DMS79 treated with DMSO at 0.1 percent for 48 hours (cell line): ENCODE results near the gene FDX1.

Source experiments
- DNase-seq: peaks from one replicate; lab custom pipeline; 2025; lab: John Stamatoyannopoulos, UW

FDX1 gene

DNA sequence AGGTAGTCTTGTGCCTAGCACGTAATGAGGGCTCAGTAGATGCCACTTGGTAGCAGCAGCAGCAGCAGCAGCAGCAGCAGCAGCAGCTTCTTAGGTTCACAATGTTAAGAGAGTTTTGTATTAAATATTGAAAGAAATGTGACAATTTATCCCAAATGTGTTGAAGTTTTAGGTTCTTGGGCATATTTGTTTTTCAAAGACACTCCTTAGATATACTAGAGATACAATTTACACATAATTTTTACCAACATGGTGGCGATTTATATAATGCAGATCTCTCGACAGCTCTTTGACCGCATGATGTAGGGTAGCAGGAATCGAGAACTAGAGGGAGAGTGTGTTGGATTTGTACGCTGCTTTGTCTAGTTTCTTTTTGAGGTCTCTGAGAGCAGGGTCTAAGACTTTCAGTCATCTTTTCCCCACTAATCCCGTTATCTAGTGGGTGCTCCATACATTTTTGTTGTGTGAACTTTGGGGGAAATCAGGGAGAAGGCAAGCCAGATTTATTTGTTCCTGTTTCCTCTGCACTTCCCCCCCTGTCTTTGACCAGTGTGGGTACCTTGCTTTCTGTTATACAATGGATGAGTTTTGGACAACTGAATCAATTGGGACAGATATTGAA lies 1.4 kb downstream of the FDX1 start:
- peak; percentile 84 for DNase-seq

DNA sequence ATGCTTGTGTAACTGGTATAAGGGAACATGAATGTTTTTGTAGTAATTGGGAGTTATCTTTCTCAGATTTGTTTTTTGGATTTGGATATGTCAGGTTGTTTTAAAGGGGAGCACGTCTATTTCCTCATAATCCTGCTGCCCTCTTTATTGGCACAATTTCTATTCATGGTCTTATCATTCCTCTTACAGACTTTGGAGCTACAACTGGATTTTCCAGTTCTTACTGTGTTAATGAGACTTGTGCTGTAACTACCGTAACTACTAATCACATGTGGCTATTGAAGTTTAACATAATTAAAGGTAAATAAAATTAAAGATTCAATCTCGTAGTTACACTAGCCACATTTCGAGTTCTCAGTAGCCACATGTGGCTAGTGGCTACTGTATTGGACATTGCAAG lies 1.9 kb downstream of the FDX1 start:
- peak; percentile 58 for DNase-seq

DNA sequence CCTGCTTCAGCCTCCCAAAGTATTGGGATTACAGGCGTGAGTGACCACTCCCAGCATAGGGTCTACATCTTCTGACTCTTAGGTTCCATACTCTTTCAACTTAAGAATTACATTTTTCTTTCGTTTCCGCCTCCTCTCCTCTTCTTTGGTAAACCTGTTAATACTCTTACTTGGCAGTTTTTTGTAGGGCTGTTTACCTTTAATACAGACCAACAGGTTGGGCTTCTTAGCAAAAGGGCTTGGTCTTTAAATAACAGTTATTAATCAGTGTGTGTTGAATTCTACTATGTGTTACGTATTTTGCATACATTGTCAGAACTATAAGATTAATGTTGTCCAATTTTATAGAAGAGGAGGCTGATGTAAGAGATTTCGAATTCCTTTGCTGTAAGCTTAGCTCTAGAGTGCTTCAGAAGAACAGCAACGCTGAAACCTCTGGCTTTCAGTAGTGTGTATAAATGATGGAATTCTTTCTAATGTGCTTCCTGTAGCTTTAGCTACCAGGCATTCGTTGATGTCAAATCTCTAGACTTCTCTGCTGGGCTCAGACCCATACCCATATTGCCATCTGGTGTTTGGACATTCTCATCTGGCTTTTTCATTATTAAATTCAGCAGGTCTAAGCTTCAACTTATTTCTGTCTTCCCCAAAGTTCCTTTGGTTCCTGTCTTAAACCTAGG lies 3.1 kb downstream of the FDX1 start:
- no peak for DNase-seq

DNA sequence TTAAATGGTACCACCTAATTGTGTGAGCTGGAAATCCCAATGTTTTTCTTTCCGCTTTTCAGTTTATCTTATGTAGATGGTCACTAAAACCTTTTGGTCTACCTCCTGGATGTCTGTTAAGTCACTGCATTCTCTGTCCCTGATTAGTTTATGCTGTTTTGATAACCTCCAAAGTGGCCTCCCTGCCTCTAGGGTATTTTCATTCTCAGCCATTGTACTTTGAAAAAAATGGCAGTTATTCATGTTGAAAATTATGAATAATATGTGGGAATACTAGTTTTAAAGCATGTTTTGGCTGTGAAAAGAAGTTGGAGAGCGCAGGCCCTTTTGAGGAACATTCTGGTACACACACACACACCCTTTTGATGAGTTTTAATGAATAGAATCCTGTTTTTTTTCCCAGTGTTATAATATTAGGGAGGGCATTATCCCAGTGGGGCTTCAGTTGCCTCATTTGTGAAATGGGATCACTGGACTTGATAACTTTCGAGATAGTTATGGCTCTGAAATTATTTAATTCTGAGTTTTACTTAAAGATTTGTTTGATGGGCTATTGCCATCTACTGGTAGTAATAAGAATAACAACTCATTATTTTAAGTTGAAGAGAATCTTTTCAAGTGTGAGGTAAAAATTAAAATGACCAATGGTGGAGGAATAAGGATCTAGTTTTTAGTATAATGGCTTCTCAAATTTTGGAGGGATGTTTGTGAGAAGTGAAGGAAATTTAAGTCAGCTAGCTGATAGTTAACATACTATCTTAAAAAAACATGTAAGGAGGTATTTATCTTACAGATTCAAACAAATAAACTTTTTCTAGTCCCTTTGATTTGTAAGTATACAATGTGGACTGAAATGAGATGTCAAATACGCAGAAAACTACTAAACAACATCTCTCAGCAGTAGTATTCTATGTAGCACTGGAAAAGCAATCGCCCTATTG lies 3.9 kb downstream of the FDX1 start:
- peak; percentile 50 for DNase-seq

DNA sequence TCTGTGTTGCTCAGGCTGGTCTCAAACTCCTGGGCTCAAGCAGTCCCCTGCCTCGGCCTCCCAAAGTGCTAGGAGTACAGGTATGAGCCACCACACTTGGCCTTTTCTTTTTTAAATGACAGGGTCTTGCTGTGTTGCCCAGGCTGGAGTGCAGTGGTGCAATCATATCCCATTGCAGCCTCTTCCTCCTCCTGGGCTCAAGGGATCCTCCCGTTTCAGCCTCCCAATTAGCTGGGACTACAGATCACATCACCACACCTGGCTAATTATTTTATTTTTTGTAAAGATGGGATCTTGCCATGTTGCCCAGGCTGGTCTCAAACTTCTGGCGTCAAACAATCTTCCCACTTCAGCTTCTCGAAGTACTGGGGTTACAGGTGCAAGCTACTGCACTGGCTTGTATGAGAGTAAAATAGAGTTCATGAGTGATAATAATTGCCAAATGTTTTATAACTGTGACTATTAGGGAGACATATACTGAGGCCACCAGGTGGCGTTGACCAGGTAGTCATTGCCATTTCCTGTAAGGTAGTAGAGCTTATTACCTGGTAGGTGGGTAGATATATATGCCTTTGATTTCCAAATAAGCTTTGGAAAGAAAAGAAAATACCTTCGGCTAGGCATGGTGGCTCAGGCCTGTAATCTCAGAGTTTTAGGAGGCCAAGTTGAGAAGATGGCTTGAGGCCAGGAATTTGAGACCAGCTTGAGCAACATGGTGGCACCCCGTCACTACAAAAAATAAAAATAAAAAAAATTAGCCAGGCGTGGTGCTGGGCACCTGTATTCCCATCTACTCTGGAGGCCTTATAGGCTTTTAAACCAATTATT lies 5.4 kb downstream of the FDX1 start:
- no peak for DNase-seq

DNA sequence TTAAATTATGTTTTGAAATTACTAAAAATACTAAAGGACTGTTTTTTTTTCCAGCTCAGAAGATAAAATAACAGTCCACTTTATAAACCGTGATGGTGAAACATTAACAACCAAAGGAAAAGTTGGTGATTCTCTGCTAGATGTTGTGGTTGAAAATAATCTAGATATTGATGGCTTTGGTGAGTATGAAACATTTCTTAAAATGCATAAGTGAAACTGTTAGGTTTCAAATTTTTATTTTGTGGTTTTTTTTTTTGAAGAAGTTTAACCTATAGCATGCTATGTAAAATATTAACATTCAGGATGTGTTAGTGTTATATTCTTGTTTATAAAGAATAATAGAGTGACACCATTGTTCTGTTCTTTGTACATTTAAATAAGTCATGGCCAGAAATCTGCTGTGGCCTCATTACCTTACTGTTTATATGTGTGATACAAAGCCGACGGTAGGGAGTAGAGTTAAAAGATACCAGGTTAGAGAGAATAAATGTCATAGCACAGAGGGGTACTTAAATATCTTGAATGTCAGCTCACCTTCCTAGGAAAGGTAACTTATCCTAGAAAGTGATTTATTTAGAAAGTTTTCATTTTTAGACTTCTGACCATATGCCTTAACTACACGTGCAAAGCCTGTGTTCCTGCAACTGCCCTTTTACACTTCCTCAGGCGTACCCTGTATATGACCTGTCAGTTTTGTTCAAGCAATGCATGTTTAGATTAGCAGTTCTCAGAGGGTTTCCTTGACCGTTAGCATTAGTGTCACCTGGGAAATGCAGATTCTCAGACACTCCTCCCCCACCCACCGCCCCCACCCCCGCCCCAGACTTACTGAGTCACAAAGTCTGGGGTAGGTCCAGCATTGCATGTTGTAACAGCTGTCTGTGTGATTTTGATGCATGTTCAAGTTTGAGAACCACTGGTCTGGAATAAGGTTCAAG lies 6.3 kb downstream of the FDX1 start:
- DNase-seq, result no peak

DNA sequence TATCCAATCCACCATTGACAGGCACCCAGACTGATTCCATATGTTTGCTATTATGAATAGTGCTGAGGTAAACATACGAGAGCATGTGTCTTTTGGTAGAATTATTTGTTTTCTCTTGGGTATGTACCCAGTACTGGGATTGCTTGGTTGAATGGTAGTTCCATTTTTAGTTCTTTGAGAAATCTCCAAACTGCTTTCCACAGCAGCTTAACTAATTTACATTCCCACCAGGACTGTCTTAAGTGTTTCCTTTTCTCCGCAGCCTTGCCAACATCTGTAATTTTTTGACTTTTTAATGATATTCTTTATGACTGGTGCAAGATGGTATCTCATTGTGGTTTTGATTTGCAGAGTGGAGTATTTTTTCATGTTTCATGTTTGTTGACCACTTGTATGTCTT lies 8.3 kb downstream of the FDX1 start:
- DNase-seq, result no peak

DNA sequence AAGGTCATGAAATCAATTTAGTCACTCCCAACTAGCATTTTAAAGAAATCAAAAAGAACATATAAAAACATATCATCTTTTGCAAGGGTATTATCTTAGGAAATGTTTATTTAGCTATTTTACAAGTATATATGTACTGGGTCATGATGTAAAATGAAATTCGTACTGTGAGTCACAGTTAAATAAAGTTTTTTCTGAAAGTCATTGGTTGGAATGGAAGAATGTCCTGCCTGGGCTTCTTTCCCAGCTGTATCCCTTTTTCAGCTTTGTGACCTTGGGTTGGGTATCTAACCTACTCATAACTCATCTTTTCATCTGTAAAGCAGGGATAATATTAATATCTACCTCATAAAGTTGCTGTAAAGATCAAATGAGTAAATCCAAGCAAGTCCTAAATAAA lies 15.7 kb downstream of the FDX1 start:
- DNase-seq, result no peak

DNA sequence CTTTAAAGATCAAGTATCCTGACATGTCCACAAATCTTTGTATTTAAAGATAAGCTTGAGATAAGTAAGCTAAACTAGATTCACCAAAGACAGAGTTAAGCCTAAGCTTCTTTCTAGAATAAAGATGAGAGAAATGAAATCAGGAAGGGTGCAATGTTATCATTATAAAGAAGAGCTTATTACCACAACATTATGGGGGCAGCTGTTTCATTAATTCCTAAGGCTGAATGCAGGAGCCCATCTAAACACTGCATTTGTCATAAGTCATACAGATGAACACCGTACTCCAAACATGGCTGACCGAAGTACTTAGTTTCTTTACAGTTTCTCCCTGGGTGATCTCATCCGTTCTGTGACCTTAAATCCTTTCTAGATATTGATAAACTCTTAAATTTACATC lies 16.3 kb downstream of the FDX1 start:
- DNase-seq, result no peak

DNA sequence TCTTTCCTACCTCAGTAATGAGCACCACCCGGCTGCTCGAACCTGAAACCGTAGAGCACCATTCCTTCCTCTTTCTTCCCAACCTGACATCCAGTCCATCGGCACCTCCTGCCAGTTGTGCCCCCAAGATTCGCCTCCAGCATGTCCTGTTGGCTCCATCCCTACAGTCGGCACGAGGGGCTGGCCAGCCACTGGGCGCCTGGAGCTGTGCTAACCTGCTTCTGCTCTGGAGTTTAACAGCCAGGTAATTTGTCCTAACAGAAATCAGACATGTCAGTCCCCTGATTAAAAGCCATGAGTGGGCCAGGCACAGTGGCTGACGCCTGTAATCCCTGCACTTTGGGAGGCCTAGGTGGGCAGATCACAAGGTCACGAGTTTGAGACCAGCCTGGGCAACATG lies 16.8 kb downstream of the FDX1 start:
- no peak for DNase-seq

DNA sequence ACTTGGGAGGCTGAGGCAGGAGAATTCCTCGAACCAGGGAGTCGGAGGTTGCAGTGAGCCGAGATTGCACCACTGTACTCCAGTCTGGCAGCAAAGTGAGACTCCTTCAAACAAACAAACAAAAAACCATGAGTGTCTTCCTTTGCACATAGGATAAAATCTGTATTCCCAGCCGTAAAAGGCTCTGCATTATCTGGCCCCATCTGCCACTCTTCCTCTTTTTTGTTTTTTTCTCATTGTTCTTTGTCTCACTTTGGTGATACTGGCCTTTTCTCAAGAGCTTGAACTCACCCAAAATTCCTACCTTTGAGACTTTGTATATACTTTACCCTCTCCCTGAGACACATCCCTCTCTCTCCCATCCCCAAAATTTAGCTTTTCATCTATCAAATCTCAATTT lies 17.6 kb downstream of the FDX1 start:
- no peak for DNase-seq

DNA sequence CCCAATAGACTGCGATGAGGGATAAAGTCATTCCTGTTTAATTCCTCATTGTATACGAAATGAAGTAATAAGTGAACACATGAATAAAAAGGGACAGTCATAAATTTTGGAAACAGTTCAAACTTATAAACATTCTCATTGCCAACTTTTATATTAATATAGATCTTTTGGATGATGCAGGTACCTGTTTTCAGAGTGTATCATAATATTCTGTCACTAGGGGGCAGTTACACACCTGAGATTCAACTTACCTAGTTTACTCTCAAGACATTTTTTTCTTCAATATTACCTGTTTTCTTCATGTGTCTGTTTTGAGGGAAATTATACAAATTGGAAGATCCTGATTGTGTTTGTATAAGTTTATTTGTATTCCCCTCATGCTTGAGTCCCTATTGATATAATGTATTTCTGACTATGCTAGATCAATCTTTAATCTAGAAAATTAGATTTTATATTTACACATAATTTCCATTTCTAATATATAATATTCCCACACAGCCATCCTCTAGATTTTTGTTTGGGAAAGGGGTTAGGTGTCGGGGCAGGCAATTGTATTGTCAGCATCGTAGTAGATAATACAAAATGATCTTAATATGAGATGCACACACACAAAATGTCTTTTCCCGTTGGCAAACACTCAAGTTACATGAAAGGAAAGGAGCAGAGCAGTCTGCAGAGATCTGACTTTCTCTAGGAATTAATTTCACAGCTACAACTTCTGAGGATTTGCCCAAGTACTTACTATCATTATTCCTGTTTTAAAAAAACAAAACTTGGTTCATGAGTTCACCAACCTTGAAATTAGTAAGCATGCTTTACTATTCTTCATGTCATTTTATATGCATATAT lies 18.4 kb downstream of the FDX1 start:
- peak; percentile 80 for DNase-seq

DNA sequence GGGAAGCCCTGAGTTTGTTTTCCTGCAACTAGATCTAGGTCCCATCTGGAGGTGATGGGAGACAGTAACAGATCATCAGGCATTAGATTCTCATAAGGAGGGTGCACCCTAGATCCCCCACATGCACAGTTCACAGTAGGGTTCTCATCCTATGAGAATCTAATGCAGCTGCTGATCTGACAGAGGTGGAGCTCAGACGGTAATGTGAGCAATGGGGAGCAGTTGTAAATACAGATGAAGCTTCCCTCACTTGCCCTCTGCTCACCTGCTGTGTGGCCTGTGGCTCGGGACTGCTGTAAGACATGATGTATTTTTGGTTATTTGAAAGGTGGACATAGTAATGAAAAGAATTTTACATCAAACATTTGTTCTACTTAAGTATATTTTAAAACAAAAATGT lies 20.5 kb downstream of the FDX1 start:
- DNase-seq, result no peak

DNA sequence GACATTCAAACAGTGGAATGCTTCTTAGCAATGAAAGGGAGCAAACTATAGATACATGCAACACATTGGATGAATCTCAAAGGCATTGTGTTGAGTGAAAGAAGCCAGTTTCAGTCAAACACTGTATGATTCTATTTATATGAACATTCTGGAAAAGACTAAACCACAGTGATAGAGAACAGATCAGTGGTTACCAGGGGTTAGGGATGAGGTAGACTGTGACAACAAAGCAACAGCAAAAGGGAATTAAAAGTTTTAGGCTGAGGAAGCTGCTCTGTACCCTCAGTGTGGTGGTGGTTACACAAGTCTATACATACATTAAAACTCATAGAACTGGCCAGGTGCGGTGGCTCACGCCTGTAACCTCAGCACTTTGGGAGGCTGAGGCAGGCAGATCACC lies 23.0 kb downstream of the FDX1 start:
- no peak for DNase-seq

DNA sequence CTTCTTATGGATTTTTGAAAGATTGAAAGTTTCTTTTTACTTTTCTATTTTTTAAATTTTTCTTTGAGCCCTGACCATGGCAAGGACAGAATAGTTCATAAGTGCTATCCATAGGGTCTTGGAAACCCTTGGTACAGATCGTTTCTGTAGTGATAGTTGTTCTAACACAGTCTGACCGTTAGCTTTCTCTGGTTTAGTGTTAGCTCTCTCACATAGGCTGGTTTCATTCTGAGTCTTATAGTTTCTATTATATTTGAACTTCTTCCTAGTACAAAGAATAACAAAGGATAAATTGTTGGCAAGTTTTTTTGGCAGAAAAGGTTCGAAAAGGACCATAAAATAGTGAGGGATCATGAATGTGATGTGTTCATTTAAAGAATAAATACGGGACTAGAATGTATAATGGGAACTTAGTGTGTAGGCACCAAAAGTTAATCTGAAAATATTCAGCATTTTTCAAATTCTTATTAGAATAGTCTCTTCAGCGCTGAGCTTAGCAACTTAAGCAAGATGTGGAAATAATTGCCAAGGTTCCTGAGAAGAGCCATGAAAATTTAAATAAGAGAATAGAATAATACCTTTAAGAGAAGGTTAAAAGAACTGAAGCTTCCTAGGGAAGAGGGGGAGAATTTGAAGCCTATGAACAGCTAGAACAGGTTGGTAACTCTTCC lies 24.1 kb downstream of the FDX1 start:
- DNase-seq, result no peak

DNA sequence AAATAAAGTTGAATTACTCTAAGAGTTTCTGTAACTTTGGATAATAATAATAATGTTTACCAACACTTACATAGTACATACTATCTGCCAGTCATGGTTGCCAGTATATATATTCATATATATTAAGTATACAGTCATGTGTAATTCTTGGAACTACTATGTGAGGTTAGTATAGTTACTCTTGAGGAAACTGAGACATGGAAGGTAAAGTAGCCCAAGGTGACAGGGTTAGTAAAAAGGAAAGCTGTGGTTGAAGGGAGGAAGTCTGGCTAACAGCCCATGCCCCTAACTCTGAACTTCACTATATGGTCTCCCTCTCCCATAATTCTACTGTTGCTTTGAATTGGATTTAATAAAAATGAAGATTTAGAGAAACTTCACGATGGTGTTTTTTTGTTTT lies 24.9 kb downstream of the FDX1 start:
- no peak for DNase-seq

DNA sequence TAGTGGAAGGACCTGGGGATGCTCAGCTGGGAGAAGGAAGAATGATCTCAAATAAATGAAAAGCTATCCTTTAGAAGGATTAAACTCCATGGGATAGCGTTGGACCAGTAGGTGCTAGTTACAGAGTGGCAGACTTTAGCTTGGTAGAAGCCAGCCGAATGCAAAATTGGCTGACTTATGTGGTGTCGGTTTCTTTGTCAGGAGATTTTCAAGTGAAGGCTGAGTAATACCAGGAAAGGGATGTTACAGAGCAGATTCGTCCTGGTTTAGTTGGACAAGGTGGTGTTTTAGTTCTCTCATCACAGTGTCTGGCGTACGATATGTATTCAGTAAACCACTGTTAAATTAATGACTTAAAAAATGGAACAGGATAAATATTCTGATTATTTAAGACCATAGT lies 26.0 kb downstream of the FDX1 start:
- no peak for DNase-seq

DNA sequence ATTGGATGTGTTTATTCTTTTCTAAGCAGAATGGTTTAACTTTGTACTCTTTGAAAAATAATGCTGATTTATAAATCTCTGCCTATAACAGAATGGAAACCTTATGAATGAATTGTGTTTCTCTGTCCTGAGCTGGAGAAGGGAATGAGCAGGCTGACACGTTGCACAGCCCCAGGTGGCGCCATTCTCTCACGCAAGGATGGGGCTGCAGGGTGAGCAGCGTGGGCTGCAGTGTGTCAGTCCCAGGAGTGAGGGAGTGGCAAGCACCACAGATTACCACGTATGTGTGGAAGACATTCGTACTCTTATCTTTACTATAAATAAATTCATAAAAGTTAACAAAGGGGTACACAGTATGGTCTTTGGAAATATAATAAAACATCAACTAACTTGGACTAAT lies 33.4 kb downstream of the FDX1 start:
- DNase-seq, result peak; percentile 37

DNA sequence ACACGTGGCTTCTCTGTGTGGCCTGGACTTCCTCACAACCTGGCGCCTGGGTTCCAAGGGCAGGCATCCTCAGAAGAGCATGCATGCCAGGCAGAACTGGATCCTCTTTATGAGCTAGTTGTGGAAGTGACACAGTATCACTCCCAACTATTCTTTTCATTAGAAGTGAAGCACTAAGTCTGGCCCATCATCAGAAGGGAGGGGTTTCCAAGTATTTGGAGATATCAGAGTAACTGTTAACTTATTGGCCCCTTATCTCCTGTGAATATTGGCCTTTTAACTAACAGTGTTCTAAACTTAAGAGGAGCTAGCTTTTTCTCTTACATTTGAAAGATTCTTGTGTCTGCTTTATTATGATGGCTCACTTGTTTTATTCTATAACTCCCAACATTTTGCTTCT lies 35.5 kb downstream of the FDX1 start:
- no peak for DNase-seq

DNA sequence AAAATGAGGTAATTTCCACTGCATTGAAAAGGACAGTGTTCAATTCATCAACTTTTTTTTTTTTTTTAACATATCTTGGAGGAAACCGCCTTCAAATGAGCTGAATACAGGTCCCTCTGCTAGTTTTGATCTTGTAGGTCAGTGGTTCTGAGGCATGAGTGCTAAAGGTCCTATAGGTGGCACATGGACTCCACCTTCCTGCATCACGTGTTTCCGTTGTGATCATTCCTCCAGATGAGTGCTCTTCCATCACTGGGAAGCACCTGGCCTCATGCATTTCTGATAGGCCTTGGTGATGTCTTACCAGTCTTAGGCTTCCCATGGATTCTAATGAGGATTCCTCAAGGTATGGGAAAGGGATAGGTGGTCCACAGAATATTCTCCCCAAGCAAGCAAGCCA lies 37.8 kb downstream of the FDX1 start:
- DNase-seq, result no peak
